Measurements from ENCODE around the gene LAMC2. TPM values are rescaled to one million over a fixed set of nuclear protein-coding genes. Genes with fewer than 3 reads are reported as not detected.
A peak's percentile ranks its signal among the peaks of the same experiment; 100 is the strongest.

LAMC2 gene
- total and polyA plus RNA-seq, 2 of the 13 experiments (the other 11 are each of a cell fraction or from before 2014, with no cell fraction given): 0.03 TPM; not detected in 1

GRCh38 chr1:183139281-183139942 is 46.7 kb upstream of the LAMC2 start (continued):
- TF ChIP-seq HMG20A (CRISPR knock-in tag; IDR thresholded peaks at IDR 0.05; ENCODE audit: borderline replicate concordance): peak; percentile 71; the same call in 1 of the 2 replicates

DNA sequence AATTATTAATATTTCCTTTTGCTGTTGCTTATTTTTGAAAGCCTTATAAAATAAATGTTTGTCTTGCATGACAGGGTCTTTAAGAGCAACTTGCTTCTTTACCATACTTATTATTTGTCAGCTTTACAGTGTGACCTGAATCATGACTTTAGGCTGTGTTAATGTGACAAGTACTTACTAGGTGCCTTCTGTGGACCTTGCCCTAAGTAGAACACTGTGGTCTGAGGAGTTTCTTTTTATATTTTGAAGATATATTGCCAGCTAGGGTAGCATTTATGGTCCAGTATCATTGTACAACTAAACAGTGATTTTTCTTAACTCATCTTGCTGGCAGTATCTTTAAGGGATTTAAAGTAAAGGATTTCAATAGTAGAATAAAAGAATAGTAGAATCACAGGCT is 45.4 kb upstream of the LAMC2 start:
- FAIRE-seq (no peak), ATAC-seq (no peak), DNase-seq (ENCODE audit: low spot score) (no peak)
- H3K79me2 ChIP-seq (ENCODE audit: insufficient read depth, low read length): no peaks in the 10 kb centered on the region
- intact Hi-C loops (cut with micrococcal nuclease; ENCODE audit: unreplicated experiment): no loop called here
- H2AFZ ChIP-seq (ENCODE audit: low read length): no peak overlapping the region
- peaks cover 23% of the 10 kb centered on the region for H3K4me1 ChIP-seq (ENCODE audit: insufficient read depth, low read length)
- no peak overlapping the region for H3K27ac ChIP-seq (ENCODE audit: extremely low read length, insufficient read depth, low read length)
- no peak overlapping the region for H3K4me3 ChIP-seq (replicated peaks in 1 of 3; ENCODE audit: insufficient read depth in 1 of 3, low read depth in 2 of 3, low read length in 3 of 3)
- peaks cover 13 to 42% of the 10 kb centered on the region in 2 experiments for H3K36me3 ChIP-seq (replicated peaks in 1 of 2; ENCODE audit: control insufficient read depth in 1 of 2, insufficient read depth in 2 of 2, low read length in 2 of 2)
- no peak overlapping the region for H3K9ac ChIP-seq (ENCODE audit: insufficient read depth, low read depth, low read length)
- no TSS peak for BruUV-seq (replicated peaks)
- ChIA-PET POLR2A (no interaction called here), CTCF (ENCODE audit: low intra/inter-chr PET ratio, low total read pairs) (no interaction called here)
- no peak overlapping the region for H3K4me2 ChIP-seq (ENCODE audit: low read depth, low read length)
- no peaks in the 10 kb centered on the region for H4K20me1 ChIP-seq (ENCODE audit: insufficient read depth, low read length)
- no peaks in the 10 kb centered on the region for H3K27me3 ChIP-seq (ENCODE audit: control insufficient read depth in 1 of 2, insufficient read depth in 2 of 2, low read length in 2 of 2)
- no peaks in the 10 kb centered on the region for H3K9me3 ChIP-seq (ENCODE audit: low read length)
- in situ Hi-C loops (cut with HindIII; ENCODE audit: extremely low pct_ligation_motif_present, low pct_unique_long_range_greater_than_20kb): loop anchor here (25.0 kb wide), 1 partner anchor 278 kb away; no protein-coding TSS in a partner anchor
- TF ChIP-seq ZNF780A (CRISPR knock-in tag; IDR thresholded peaks at IDR 0.05) (no peak), NR2F6 (IDR thresholded peaks at IDR 0.05) (no peak), NR2F6 (CRISPR knock-in tag; IDR thresholded peaks at IDR 0.05) (no peak), KMT2A (CRISPR knock-in tag; IDR thresholded peaks at IDR 0.05) (no peak), RAD51 (IDR thresholded peaks at IDR 0.05; ENCODE audit: borderline replicate concordance) (no peak), ZNF331 (CRISPR knock-in tag; IDR thresholded peaks at IDR 0.05) (no peak), THYN1 (CRISPR knock-in tag; IDR thresholded peaks at IDR 0.05; ENCODE audit: borderline replicate concordance, low read depth) (no peak), REXO4 (CRISPR knock-in tag; IDR thresholded peaks at IDR 0.05; ENCODE audit: borderline replicate concordance) (no peak), ZBTB21 (CRISPR knock-in tag; IDR thresholded peaks at IDR 0.05) (no peak), SMAD3 (CRISPR knock-in tag; IDR thresholded peaks at IDR 0.05) (no peak), ZSCAN20 (CRISPR knock-in tag; IDR thresholded peaks at IDR 0.05; ENCODE audit: borderline replicate concordance) (no peak), TSC22D2 (CRISPR knock-in tag; IDR thresholded peaks at IDR 0.05; ENCODE audit: borderline replicate concordance) (no peak), TIGD3 (CRISPR knock-in tag; IDR thresholded peaks at IDR 0.05; ENCODE audit: borderline replicate concordance) (no peak)
- TF ChIP-seq, protein P1, sequence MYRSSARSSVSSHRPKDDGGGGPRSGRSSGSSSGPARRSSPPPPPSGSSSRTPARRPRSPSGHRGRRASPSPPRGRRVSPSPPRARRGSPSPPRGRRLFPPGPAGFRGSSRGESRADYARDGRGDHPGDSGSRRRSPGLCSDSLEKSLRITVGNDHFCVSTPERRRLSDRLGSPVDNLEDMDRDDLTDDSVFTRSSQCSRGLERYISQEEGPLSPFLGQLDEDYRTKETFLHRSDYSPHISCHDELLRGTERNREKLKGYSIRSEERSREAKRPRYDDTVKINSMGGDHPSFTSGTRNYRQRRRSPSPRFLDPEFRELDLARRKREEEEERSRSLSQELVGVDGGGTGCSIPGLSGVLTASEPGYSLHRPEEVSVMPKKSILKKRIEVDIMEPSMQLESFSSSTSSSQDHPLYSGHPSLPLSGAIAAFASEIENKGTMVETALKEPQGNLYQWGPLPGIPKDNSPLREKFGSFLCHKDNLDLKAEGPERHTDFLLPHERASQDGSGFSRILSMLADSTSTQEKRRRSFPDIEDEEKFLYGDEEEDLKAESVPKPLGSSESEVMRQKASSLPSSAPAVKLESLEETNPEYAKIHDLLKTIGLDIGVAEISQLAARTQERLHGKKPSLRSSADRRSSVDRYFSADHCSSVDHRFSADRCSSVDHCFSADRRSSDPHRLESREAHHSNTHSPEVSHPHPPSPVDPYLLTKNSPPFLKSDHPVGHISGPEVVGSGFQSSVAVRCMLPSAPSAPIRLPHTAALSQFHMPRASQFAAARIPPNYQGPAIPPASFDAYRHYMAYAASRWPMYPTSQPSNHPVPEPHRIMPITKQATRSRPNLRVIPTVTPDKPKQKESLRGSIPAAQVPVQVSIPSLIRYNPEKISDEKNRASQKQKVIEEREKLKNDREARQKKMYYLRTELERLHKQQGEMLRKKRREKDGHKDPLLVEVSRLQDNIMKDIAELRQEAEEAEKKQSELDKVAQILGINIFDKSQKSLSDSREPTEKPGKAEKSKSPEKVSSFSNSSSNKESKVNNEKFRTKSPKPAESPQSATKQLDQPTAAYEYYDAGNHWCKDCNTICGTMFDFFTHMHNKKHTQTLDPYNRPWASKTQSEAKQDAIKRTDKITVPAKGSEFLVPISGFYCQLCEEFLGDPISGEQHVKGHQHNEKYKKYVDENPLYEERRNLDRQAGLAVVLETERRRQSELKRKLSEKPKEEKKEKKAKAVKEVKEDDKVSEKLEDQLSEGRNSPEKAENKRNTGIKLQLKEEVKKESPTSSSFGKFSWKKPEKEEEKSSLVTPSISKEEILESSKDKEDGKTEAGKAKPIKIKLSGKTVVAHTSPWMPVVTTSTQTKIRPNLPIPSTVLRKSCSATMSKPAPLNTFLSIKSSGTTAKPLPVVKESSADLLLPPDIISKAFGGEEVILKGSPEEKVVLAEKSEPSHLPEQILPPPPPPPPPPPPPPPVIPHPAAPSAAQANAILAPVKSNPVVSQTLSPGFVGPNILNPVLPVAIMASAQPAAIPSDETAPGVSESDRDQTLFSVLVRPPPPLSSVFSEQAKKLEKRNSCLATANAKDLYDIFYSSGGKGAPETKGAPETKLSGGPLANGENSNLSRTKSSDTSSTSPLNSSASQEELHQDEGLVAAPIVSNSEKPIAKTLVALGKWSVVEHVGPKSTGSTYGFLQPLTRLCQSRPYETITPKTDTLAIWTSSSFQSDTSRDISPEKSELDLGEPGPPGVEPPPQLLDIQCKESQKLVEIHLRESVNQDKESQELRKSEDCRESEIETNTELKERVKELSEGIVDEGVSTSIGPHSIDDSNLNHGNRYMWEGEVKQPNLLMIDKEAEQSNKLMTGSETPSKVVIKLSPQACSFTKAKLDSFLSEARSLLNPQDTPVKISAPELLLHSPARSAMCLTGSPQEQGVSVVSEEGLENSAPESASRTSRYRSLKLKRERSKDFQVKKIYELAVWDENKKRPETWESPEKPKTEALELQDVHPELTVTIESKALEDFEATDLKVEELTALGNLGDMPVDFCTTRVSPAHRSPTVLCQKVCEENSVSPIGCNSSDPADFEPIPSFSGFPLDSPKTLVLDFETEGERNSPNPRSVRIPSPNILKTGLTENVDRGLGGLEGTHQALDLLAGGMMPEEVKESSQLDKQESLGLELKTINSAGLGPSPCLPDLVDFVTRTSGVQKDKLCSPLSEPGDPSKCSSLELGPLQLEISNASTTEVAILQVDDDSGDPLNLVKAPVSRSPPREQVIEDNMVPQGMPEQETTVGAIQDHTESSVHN (CRISPR knock-in tag; IDR thresholded peaks at IDR 0.05): no peak
